Measurements from ENCODE around the gene RXRA.

Gene RXRA

DNA sequence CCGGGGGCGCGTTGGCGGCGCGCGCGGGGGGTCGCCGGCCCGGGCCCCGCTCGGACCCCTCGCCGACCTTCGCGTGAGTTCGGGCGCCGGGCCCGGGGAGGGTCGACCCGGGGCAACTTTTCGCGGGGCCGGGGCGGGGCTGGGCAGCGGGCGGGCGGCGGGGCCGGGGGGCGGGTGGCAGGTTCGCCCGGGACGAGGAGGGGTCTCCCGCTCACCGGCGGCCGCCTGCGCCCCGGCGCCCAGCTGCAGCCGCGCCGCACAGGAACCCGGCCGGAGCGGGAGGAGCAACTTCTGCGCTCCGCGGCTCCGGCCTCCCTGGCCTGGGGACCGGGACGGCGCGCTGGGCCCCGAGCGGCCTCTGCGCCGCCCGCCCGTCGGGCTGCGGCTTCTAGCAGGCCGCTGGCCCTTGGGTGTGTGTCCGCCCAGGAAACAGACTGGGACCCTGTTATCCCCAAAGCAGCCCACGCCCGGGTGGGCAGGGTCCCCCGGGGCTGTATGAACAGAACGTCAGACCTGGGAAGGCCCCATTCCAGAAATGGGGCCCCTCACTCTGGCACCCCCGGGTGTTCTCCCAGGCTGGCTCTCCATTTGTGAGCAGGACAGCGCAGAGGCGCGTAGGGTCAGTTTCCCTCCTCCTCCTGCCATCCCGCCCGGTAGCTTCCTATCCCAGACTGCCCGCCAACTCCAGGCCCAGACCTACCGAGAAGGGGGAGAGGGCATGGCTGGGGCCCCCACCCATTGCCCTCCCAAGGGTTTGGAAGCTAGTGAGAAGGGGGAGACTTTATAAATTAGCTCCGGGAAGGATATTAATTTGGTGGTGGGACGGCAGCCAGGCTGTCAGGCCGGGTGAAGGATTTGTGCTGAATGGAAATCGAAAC, 708 bp downstream of the RXRA start:
- no peak for DNase-seq

DNA sequence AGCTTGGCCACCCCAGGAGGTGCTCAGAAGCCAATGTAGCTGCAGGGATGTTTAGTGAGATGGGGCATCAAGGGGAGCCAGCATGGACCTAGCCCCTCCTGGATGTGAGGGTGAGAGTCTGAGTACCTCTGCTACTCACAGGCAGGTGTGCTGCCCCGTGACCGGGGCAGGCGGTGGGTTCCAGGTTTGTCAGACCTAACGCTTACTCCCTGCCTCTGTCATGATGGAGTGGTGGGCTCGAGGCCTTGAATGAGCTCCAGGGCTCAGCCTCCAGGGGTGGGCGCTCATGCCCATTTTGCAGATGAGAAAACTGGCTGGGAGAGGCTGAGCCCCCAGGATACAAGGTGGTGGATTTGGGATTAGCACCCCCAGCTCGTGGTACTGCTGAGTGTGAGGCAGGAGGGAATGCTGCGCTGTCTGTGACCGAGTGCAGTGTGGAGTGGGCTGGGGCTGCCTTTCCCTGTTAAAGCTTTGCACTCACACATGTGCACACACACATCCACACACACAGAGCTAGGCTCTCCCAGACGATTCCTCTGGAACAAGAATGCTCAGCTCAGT, 1.5 kb downstream of the RXRA start:
- no peak for DNase-seq

DNA sequence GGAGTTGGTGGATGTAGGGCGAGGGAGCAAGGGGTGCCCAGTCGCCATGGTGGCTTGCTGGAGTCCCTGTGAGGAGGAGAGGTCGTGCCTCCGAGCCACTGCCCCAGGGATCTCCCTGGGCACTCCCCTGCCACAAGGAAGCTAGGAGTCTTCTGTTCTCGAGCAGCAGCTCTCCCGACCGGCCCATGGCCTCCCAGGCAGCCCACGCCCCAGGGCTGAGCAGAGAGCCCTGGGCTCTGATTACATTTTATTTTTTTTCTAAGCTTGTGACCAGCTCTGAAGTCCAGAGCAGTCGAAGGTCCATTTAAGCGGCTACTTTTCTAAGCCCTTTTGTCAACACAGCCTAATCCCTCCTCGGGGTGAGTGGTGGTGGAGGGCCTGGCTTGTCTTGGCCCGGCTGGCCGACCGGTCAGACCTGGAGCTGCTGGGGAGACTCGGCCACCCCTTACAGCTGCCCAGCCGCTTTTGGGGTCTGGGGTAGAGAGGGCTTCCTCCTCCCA, 2.1 kb downstream of the RXRA start:
- no peak for DNase-seq

DNA sequence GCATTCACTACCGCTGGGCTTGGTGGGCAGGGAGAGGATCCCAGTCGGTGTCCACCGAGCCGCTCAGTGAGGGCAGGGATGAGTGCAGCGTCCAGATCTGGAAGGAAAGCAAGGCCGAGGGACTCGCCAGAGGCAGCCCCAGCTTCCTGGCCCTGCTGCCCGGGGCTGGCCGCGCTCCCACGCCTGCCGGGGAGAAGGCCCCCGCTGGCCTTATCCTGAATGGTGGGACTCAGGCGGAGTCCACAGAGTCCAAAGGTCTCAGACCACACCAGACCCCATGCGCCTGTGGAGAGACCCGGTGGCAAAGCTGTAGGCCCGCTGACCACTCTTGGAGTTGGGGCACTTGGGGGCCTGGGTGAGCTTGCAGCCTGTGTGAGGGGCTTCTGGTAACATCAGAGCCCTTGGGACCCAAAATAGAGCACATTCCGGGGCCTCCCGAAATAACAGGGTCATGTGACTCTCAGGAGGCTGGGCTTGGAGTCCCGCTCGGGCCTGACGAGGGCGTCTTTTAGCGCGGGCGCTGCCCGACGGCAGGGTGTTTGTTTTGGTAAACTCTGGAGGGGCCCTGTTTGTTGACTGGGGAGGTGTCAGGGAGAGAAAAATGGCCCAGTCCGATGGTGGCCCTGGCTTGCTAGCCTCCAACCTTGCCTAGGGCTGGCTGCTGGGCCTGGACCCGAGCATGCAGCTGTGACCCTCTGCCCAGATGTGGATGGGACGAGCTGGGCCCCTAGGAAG, 2.8 kb downstream of the RXRA start:
- DNase-seq = no peak

- DNase-seq = no peak
These were observed 3.3 kb downstream of the RXRA start for GRCh38 chr9:134329576-134329855.

DNA sequence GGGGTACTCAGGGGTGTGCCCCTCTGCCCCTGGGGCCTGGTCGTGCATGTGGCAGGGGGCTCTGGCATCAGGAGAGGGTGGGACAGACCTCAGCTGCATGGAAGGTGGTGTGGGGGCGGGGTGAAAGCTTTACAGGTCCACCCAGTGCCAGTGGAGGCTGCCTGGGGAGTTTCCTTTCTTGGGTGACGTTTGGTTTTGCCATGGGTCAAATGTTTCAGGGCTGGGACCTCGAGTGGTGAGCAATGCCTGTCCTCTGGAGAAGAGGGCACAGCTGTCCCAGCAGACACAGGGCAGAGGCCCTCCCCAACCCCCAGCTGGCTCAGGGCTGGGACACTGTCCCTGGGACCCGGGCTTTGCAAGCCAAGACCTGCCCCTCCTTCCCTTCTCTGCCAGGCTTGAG, 3.6 kb downstream of the RXRA start:
- DNase-seq = no peak

GRCh38 chr9:134330590-134330989, 4.3 kb downstream of the RXRA start:
- no peak for DNase-seq

- DNase-seq = no peak
These were observed 5.2 kb downstream of the RXRA start for GRCh38 chr9:134331186-134332025.

GRCh38 chr9:134332266-134332665, 6.0 kb downstream of the RXRA start:
- no peak for DNase-seq

DNA sequence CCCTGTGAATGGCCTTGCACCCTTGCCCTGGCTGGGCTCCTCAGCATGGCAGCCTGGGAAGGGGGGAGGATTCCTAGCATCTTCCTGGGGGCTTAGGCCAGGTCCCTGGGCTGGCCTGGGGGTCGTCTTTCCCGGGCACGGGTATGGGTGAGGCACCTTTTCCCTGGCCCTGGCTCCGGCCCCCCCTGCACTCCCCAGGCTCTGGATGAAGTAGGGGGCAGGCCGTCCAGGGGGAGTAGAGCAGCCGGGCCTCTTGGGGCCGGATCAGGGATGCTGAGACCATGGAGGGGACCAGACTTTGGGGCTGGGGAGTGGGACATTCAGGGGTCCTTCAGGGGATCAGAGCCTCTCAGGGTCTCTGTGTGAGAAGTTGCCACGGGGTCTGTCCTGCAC, 6.6 kb downstream of the RXRA start:
- DNase-seq = no peak

GRCh38 chr9:134333234-134333873, 7.1 kb downstream of the RXRA start:
- no peak for DNase-seq

DNA sequence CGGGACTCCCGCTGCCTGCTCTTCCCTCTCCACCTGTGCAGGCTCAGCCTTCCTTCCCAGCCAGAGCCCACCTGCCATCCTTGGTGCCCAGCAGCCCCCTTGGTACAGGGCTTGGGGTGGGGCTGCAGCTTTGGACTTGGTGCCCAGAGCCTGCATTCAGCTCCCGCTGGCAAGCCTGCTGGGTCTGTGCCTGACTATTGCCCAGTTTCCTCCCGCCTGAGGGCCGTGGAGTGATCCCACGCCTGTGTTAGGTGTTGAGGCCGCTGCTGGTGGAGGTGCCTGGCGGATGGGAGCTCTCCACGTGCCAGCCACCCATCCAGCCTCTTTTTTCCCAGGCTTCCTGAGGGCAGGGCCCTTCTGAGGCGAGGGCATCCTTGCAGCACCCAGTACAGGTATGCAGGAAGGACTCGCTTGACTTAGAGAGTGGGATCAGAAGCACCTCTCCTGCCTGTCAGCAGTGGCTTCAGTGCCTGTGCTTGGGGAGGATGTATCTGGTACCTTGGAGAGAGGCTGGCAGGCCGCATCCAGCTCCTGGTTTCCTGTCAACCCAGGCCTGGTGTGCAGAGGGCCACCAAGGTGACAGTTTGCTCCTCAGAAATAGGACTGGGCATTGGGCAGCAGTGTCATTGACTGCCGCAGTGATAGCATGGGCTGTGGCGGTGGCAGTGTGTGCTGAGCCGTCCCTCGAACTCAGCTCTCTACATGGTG, 7.8 kb downstream of the RXRA start:
- DNase-seq = no peak

GRCh38 chr9:134335061-134335460, 8.8 kb downstream of the RXRA start:
- no peak for DNase-seq

DNA sequence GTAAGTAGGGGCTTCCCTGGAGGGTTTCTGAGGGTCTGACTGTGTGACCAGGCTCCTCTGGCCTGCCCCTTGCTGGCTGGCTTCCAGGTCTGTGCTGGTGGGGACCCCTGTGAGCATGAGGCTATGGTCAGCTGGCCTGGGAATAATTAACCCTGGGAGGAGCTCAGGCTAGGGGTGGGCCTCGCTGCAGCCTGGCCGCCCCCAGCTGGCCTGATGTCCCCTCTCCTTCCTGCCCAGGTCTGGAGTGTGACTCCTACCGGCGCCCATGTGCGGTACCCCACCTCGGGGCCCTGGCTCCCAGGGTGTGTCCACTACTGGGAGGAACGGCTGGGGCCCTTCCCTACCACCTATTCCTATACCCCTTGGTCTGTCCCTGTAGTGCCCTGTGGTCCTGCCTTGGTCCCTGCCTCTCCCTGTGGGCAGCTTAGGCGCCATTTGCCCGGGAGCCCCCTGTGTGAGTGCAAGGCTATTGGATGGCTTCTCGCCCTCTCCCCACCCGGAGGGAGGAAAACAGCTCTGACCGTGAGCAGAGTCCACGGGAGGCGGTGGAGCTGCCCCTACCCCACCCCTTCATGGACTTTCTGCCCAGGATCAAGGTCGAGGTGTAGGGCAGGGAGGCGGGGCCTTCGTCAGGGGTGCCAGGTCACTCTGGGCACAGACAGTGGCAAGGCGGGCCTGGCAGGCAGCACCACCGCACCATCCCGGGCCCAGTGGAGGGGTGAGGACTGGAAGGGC, 9.4 kb downstream of the RXRA start:
- no peak for DNase-seq

DNA sequence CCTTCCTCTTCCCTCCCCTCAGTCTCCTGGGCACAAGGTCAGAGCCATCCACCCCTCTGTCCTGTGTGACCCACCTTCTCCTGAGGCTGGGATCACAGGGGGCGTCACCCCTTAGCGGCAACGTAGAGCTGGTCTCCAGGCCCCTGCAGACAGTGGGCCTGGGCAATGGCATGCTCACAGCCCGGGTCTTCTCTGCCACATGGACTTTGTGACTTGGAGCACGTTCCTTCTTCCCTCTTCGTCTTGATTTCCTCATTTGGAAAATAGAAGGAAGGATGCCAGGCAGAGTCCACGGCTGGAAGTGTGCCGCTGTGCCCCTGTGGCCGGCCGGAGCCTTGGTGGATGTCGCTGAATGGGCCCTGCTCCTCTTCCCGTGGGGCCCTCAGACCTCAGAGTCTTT, 10.0 kb downstream of the RXRA start:
- no peak for DNase-seq

GRCh38 chr9:134336924-134337323, 10.7 kb downstream of the RXRA start:
- DNase-seq = no peak

- no peak for DNase-seq
These were observed 11.2 kb downstream of the RXRA start for GRCh38 chr9:134337469-134337868.

DNA sequence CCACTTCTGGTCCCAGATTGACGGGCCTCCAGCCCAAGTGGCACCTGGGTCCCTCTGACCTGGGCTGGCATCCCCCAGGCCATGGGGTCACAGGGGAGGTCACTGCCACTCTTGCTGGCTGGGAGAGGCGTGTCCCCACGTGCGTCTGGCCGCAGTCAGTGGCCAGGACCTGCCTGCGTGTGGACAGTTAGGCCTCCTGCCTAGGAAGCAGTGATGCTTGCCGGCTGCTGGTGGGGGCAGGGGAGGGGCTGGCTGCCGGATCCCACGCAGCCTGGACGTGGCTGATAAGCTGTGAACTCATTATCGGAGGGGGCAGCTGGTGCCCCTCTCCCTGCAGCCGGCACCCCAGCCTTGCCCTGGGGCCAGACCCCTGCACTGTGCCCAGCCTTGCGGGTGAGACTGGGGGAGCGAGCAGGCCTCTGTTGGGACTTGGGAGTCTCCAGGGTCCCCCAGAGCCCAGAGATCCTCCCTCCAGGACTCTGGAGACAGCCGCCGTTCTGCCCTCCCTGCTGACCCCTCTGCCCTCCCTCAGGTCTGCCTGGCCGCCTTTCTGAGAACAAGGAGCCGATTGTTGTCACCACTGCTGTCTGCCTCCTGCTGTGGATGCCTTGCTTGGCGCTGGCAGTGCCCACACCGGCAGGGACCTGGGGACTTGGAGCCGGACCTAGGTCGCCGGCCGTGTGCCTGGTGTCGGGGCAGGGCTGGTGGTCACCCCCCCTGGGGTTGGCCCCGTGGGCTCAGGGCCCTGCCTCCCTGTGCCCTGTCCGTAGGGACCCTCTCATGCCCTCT, 12.3 kb downstream of the RXRA start:
- DNase-seq = no peak

GRCh38 chr9:134339183-134339806, 13.0 kb downstream of the RXRA start:
- DNase-seq = no peak
